Measurements from ENCODE around the gene USP28.
"Not testable (repeated sequence)": the region's sequence is repeated elsewhere in the genome, so short reads cannot be mapped to it uniquely, and the experiment has no call there.

The USP28 gene

DNA sequence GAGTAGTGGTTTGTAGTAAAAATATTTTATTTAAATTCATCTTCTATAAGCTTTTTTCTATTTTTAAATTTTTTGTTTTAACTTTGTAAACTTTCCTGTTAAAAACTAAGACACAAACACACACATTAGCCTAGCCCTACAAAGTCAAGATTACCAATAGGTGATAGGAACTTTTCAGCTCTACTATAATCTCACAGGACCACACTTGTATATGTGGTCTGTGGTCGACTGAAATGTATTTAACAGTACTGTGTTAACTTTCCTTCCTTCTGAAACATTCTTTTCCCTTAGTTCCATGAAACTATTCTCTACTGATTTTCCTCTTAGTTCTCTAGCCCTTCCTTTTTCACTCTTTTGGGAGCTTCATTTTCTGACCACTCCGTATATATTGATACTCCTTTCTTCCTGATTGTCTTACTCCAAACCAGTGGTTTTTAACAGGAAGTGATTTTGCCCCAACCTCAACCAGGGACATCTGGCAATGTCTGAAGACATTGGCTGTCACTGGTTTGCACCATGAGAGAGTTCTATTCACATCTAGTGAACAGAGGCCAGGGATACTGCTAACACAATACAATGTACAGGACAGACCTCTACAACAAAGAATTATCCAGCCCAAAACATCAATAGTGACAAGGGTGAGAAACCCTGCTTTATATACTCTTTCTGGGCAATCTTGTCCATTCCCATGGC is 110.7 kb downstream of the USP28 start:
- no peak for DNase-seq

- not testable (repeated sequence) for DNase-seq
Measured at GRCh38 chr11:113763040-113763439, 112.3 kb downstream of the USP28 start.

GRCh38 chr11:113760241-113760640 is 115.1 kb downstream of the USP28 start:
- no peak for DNase-seq

DNA sequence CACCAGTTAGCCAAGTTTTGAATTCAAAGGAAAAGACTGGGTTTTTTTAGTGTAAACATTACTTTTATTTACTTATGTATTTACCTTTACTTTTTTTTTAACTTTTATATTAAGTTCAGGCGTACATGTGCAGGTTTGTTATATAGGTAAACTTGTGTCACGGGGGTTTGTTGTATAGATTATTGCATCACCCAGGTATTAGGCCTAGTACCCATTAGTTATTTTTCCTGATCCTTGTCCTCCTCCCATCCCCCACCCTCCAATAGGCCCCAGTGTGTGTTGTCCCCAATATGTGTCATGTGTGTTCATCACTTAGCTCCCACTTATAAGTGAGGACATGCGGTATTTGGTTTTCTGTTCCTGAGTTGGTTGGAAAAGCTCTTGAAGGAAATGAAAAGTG is 122.4 kb downstream of the USP28 start:
- no peak for DNase-seq
